GM12801 (cell line): ENCODE data around the gene ZNF423.

Experiments
- TF ChIP-seq, protein P1 (sequence below): IDR thresholded peaks from one replicate; pipeline ENCODE4 v1.5.1; 2011; ENCODE audit warnings: control low read depth; ENCODE audit not compliant: insufficient read length; ENCODE audit errors: extremely low read depth

Gene ZNF423

DNA sequence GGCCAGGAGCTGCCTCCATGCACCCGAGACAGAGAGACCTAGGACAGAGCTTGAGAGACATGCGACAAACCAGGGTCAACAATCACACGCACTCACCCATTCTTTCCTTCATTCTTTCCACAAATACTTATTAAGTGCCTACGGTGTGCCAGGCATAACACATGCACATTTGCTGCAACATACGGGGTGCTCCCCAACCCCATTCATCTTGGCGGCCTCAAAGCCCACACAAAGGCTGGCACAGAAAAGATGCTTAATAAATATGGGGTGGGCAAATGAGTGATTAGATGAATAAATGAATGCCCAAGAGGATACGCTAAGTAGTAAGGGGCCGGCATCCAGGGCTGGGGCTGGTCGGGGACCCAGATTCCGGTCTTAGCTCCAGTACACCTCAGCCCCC is 117.9 kb downstream of the ZNF423 start:
- TF ChIP-seq, protein P1, sequence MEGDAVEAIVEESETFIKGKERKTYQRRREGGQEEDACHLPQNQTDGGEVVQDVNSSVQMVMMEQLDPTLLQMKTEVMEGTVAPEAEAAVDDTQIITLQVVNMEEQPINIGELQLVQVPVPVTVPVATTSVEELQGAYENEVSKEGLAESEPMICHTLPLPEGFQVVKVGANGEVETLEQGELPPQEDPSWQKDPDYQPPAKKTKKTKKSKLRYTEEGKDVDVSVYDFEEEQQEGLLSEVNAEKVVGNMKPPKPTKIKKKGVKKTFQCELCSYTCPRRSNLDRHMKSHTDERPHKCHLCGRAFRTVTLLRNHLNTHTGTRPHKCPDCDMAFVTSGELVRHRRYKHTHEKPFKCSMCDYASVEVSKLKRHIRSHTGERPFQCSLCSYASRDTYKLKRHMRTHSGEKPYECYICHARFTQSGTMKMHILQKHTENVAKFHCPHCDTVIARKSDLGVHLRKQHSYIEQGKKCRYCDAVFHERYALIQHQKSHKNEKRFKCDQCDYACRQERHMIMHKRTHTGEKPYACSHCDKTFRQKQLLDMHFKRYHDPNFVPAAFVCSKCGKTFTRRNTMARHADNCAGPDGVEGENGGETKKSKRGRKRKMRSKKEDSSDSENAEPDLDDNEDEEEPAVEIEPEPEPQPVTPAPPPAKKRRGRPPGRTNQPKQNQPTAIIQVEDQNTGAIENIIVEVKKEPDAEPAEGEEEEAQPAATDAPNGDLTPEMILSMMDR = no peak

DNA sequence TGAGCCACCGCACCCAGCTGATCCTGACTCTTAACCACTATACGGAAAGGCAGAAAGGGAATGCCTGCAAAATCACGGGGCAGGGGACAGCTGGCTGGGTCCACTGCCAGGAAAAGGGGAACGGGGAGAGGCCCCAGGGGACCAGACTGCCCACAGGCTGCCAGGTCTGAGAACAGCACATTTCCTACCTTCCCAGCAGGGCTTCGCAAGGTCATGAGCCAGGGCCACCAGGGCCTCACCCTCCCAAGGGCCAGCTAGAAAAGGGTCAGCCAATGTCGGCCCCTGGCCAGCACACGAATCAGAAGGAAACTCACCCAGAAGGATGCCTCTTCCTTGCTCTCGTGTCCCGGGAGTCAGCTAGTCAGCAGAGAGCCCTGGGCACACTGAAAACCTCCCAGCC is 118.4 kb downstream of the ZNF423 start:
- TF ChIP-seq, protein P1 = no peak

DNA sequence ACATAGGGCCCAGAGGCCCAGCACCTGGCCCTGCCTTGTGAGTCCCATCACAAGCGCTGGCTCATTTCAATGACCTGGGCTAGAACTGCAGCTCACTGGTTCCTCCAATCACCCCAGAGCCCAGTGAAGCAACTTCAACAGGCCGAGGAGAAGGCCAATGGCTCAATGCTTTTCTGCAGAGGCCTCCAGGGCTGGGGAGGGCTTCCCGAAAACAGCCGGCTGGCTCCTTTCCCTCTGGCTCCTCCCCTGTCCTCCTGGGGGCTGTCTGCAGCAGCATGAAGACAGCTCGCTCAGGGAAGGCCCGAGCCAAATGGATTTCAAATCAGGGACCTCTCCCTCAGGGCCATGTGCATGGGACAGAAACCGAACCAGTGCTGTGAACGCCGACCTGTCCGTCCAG is 121.6 kb downstream of the ZNF423 start:
- TF ChIP-seq, protein P1 = no peak

DNA sequence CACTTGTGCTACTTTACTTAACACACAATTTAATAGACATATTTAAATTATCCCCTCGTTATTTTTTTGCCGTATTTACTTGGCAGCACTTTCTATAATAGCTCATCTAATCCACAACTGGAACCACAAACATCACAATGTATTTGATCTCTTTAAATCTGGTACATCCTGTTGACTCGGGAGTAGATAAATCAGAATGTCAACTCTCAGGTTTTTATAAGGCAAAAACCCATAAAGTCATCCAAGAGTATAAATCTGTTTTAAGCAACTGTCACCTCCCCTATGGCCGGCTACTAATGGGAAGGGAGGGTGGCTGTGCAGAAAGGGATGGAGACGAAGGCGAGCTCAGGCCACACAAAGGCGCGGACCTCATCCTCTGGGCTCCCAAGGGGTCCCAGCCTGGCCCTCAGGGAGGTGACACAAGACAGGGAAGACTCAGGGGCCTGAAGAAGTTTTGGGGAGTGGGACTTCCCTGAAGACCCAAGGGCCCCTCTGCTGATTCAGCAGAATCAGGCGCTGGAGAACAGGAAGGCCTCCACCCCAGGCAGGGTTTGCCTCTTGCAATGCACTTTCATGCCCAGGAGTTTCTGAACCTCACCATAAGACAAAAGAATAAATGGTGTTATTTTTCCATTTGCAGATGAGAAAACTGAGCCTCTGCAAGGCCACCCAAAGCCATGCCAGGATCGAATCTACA is 122.5 kb downstream of the ZNF423 start:
- TF ChIP-seq, protein P1 = no peak

DNA sequence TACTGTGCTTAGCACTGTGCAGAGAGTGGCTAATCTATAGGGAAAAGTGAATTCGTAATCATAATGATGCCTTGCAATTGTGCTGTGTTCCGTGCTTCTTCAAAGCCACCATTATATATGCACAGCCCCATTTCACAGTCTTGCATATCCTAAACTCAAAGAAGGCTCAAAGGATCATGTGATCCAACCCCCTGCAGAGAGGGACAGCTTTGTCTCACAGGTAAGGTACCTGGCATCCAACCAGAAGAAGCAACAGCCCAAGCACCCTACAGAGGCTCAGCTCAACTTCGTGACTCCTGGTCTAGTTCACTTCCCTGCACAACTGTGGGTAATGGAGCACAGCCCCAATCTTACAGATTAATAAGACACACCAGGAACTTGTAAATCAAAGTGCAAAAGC is 124.0 kb downstream of the ZNF423 start:
- TF ChIP-seq, protein P1 = no peak

DNA sequence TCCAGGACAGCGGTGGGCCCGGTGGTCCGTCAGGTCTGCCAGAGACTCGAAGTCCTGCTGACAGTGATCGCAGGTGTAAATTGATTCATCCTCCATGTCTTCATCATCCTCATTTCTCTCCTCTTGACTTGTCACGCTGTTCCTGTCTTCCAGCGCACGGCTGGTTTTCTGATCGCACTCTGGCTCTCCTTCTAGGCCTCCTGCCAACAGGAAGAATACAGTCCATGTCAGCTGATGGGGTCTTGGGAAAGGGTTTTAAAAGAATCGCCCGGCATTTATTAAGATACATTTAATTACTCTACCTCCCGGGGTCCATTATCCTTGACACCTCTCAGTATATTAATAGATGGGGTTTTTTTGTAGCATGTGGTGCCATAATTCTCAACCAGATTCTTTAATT is 125.1 kb downstream of the ZNF423 start:
- TF ChIP-seq, protein P1 = no peak

DNA sequence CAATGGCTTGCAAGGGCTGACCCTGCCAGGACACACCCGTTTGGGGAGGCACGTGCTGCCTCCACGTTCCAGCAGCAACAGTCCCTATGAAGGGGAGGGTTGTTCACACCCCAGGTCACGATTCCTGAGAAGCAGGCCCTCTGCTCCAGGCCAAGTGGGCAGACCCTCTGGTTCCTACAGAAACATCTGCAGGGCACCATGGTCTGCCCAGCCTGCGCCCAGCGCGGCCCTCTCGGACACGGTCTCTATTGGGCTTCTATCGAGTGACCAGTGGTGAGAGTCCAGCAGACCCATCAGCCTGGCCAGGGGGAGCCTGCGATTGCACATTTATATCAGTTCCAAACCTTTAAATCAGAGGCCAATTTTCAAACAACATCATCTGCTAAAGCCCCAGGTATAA is 128.3 kb downstream of the ZNF423 start:
- TF ChIP-seq, protein P1 = no peak
